Panc1 (cell line): ENCODE results near the gene IL10.

Source experiments
- CTCF ChIP-seq: fragments of 450-650 bp; IDR thresholded peaks from 2 replicates; pipeline ENCODE4 v1.5.1; 2017; ENCODE audit warnings: mild to moderate bottlenecking
- POLR2AphosphoS5 ChIP-seq: IDR thresholded peaks from 2 replicates; pipeline ENCODE4 v1.6.1; 2012; ENCODE audit warnings: mild to moderate bottlenecking, low read depth, low read length, moderate library complexity
- REST ChIP-seq, 2 experiments: IDR thresholded peaks; 2 replicates each; pipeline ENCODE4 v1.6.1; 2011 to 2012; ENCODE audit warnings: low read depth in 2 of 2, control low read depth in 1 of 2, low read length in 1 of 2, mild to moderate bottlenecking in 1 of 2, moderate library complexity in 1 of 2; ENCODE audit not compliant: insufficient read depth in 1 of 2
- SIN3A ChIP-seq: IDR thresholded peaks from 2 replicates; pipeline ENCODE4 v1.6.1; 2012; ENCODE audit warnings: low read depth, mild to moderate bottlenecking, low read length, moderate library complexity, borderline replicate concordance; ENCODE audit not compliant: insufficient read depth
- TCF7L2 ChIP-seq: IDR thresholded peaks from 2 replicates; pipeline ENCODE4 v1.6.1; 2011; ENCODE audit warnings: mild to moderate bottlenecking, low read depth, low read length, inconsistent platforms

- no peak for TF ChIP-seq CTCF
- TF ChIP-seq REST (IDR thresholded peaks at IDR 0.05; ENCODE audit: insufficient read depth in 1 of 2, low read depth in 2 of 2, low read length in 1 of 2): no peak
- TF ChIP-seq POLR2AphosphoS5: no peak
- no peak for TF ChIP-seq TCF7L2
- no peak for TF ChIP-seq SIN3A
Observed at GRCh38 chr1:206723462-206723804, 48.9 kb downstream of the IL10 start.
